IPS-NIHi7 (cell line): Measurements from ENCODE around the gene ARMH4.
"Not testable (repeated sequence)": the region's sequence is repeated elsewhere in the genome, so short reads cannot be mapped to it uniquely, and the experiment has no call there.

Source experiments
- DNase-seq: peaks from one replicate; pipeline ENCODE4 v3.0.0; 2012; ENCODE audit warnings: mixed read lengths; ENCODE audit errors: extremely low spot score

Gene ARMH4

GRCh38 chr14:58146399-58146798 lies 5.6 kb downstream of the ARMH4 start:
- DNase-seq = no peak

- DNase-seq = no peak
Observed at GRCh38 chr14:58145936-58146335, 6.1 kb downstream of the ARMH4 start.

- no peak for DNase-seq
Observed at GRCh38 chr14:58143106-58143505, 8.9 kb downstream of the ARMH4 start.

- no peak for DNase-seq
Observed at GRCh38 chr14:58141893-58142292, 10.1 kb downstream of the ARMH4 start.

- no peak for DNase-seq
Observed at GRCh38 chr14:58138714-58139482, 13.1 kb downstream of the ARMH4 start.

- DNase-seq = no peak
Observed at GRCh38 chr14:58138031-58138713, 13.8 kb downstream of the ARMH4 start.

DNA sequence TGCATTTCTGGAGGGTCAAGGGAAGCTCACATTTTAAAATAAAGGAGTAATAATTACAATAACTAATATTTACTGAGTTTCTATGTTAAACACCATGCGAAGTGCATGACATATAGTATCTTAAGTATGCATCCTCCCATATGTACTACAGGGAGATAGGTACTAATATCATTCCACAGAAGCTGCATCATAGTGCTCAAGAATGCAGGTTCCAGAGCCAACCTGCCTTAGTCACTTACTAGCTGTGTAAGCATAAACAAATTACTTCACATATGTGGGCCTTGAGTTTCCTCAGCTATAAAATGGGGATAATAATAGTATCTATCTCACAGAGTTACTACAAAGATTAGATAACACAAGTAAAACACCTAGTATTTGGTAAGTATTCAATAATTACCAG lies 18.3 kb downstream of the ARMH4 start:
- DNase-seq = no peak

DNA sequence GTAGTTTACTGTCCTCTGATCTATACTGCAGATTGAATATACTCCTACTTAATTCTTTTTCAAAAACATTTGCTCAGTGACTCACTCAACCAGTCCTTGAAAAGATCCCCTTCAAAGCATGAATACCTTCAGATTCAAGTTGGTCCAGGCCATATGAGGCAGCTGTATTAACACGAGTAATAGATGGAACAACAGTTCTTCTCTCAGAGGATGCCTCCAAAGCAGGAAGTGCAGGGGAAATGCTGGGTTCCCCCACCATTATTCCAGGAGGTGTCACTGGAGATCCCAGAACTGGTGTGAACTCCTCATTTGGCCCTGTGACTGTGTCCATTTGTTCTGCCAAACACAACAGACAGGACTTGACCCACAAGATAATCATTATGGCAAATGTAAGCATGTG lies 20.6 kb downstream of the ARMH4 start:
- DNase-seq = peak; percentile 26

DNA sequence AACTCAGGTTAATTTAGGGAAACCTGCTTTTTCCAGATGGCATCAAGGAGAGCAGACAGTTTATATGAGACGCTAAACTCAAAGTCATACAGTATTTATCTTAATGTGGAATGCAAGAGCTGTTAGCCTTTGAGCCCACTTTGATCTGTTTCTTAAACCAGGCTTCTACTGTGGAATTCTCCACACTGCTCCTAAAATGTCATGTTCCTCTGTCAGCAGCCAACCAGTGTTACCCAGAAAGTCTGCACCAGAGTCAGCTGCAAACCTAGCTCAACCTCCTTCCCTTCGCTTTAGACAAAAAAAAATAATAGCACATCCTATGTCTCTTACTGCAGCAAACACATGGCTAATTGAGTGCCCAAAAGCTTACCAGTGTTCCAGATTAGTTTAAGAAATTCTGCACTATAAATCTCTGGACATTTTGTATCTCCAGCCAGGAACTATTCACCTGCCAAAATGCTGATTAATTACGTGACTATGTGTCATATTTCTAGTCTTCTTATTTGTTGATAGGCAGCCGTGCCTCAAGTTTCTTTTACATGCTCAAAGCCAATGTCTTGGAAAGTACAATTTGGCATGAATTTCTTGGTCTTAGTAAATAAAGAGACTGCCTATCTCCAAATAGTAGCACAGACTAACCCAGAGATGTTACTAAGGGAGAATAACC lies 21.8 kb downstream of the ARMH4 start:
- DNase-seq = no peak

GRCh38 chr14:58129208-58129607 lies 22.8 kb downstream of the ARMH4 start:
- no peak for DNase-seq

GRCh38 chr14:58128416-58128815 lies 23.6 kb downstream of the ARMH4 start:
- DNase-seq = no peak

- DNase-seq = not testable (repeated sequence)
Observed at GRCh38 chr14:58122546-58122945, 29.5 kb downstream of the ARMH4 start.

GRCh38 chr14:58121530-58122186 lies 30.4 kb downstream of the ARMH4 start:
- no peak for DNase-seq

DNA sequence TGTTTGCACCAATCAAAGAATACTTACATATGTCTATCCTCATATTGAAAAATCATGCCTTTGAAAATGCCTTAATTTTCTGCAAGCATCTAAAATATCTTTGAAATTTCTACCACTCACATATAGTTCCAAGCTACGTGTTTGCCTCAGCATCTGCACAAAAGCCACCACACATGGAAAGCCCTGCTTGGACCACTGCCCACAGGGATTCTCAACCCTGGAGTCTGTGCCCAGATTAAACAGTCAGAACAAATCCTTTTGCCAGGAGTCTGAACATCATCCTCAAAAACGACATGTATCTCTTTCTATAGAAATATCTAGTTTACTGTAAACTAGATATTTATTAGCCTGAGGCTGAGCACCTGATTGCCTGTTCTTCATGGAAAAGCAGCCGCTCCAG lies 32.6 kb downstream of the ARMH4 start:
- no peak for DNase-seq

- no peak for DNase-seq
Observed at GRCh38 chr14:58118097-58118815, 33.8 kb downstream of the ARMH4 start.

DNA sequence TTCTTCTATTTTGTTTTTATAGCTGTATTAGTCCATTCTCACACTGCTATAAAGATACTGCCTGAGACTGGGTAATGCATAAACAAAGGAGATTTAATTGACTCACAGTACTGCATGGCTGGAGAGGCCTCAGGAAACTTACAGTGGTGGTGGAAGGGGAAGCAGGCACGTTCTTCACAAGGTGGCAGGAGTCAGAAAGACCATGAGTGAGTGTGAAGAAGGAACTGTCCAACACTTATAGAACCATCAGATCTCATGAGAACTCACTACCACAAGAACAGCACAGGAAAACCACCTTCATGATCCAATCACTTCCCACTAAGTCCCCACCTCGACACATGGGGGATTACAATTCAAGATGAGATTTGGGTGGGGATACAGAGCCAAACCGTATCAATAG lies 42.3 kb downstream of the ARMH4 start:
- DNase-seq = no peak

- no peak for DNase-seq
Observed at GRCh38 chr14:58108717-58109116, 43.3 kb downstream of the ARMH4 start.

- peak; percentile 54 for DNase-seq
Observed at GRCh38 chr14:58107947-58108552, 44.0 kb downstream of the ARMH4 start.

DNA sequence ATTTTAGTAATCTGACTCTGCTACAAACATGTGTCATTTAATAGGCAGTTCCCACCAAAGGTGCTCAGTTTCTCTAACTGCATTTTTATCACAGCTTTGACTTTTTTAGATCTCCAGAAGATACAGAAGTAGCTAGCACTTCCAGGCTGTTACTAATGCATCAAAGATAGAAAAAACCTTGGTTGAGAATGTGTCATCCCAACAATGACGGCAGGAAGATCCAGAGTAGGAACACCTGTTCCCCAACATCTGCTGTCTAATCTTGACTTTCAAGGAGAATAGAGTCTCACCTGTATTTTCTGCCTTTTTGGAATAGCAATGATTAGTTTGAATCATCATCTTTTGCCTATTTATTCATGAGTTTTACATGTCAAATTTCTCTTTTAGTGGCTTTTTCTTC lies 45.0 kb downstream of the ARMH4 start:
- DNase-seq = no peak

GRCh38 chr14:58106446-58106845 lies 45.6 kb downstream of the ARMH4 start:
- DNase-seq = no peak

- DNase-seq = no peak
Observed at GRCh38 chr14:58104808-58105207, 47.2 kb downstream of the ARMH4 start.
